Measurements from ENCODE around the gene ME3.

DNA sequence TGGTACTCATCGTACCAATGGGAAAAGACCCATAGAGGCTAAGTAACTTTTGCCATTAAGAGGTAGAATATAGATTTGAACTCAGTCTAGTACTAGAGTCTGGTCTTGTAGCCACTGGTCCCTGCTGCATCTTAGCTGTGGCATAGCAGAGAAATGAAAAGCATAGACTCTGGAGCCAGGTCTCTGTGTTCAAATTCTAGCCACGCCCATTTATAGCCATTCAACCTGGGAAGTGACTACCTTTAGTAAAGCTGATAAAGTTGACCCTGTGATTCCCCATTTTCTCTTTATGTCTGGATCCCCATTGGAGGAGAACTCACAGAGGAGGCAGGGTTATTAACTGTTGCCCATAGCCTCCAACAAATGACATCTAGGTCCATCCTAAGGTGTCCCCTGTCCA lies 113.6 kb downstream of the ME3 start:
- TF ChIP-seq GATA2 (IDR thresholded peaks at IDR 0.05; ENCODE audit: low read depth, low read length) = no peak
- TF ChIP-seq GATA3 (IDR thresholded peaks at IDR 0.05; ENCODE audit: low read depth, low read length) = no peak

All from SH-SY5Y (cell line).